HG02970 (cell line): ENCODE data around the gene CD80.

Experiments
- ATAC-seq: cut with Tn5 transposase; IDR thresholded peaks from one replicate; pipeline ENCODE4 v1.9.1; 2021; ENCODE audit warnings: mild to moderate bottlenecking, moderate library complexity, moderate number of reproducible peaks; ENCODE audit not compliant: unreplicated experiment, low FRiP score

The CD80 gene

GRCh38 chr3:119500901-119501300 is 58.5 kb downstream of the CD80 start:
- ATAC-seq = no peak

DNA sequence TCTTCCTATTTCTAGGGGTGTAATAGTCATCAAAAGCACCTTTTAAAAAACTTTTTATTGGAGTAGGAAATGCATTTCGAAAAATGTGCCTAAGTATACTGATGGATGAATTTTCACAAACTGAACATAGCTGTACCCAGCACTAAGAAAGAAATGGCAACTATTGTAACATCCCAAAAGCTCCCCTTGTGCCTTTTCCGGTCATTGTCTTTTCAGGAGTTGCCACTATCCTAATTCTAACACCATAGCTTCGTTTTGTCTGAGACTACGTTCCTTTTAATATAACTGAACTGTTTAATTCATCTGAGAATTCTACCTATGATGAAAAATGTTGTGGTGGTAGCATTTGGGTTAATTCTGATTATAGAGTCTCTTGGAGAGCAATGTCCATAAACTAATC is 59.1 kb downstream of the CD80 start:
- no peak for ATAC-seq

DNA sequence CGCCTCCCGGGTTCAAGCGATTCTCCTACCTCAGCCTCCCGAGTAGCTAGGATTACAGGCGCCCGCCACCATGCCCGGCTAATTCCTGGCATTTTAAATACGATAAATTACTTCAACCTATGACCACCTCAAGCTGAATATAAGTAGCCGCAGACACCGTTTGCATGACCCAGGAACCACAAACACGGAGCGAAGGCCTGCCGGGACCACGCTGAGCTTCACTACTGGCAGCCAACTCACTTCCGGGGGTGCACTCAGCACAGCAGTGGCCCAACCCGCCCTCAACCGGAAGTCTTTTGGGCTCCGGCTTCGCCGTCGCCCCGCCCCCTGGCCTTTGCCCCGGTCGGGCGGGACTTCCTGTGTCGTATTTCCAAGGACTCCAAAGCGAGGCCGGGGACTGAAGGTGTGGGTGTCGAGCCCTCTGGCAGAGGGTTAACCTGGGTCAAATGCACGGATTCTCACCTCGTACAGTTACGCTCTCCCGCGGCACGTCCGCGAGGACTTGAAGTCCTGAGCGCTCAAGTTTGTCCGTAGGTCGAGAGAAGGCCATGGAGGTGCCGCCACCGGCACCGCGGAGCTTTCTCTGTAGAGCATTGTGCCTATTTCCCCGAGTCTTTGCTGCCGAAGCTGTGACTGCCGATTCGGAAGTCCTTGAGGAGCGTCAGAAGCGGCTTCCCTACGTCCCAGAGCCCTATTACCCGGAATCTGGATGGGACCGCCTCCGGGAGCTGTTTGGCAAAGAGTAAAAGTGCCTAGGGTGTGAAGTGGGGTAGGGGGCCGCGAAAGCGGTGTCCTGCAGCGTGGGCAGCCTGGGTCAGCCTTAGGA is 61.0 kb downstream of the CD80 start, which contains the start of gene TIMMDC1:
TIMMDC1 (plus strand) TSS at position 362 of the 826 bp plus-strand sequence; CDS start at position 549, 187 bp downstream.
- peak; percentile 99 for ATAC-seq

DNA sequence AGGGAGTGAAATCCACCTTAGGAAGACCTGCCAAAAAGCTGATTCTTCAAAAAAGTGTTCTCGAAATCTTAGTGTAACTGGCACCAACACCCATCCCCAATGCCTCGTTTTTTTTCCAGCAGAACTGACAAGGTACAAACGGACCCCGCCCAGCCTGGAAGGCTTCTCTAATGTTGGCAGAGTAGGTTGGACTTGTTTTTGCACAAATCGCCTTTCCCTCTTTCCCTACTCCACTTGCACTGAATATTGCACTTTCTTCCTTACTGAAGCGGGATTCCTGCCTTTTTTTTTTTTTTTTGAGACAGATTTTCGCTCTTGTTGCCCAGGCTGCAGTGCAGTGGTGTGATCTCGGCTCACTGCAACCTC is 61.6 kb downstream of the CD80 start:
- ATAC-seq = no peak

GRCh38 chr3:119494597-119494996 is 64.8 kb downstream of the CD80 start:
- ATAC-seq = no peak

DNA sequence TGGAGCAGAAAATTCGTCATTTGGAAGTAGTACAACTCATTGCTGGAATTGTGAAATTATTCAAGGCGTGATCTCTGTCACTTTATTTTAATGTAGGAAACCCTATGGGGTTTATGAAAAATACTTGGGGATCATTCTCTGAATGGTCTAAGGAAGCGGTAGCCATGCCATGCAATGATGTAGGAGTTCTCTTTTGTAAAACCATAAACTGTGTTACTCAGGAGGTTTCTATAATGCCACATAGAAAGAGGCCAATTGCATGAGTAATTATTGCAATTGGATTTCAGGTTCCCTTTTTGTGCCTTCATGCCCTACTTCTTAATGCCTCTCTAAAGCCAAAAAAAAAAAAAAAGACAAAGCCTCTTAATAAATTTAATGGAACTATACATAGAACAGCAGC is 66.6 kb downstream of the CD80 start:
- ATAC-seq = no peak

DNA sequence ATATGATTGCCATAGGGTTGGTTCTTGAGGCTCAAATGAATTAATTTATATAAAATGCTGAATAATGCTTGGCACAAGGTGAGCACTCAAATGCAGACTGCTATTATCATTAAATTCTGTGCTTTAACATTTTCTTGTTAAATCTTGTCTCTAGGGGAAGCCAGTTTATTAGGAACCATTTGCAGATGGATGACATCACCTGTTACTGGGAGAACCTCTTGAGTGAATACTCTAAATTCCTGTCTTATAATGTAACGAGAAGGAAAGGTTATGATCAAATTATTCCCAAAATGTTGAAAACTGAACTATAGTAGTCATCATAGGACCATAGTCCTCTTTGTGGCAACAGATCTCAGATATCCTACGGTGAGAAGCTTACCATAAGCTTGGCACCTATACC is 67.3 kb downstream of the CD80 start:
- no peak for ATAC-seq

DNA sequence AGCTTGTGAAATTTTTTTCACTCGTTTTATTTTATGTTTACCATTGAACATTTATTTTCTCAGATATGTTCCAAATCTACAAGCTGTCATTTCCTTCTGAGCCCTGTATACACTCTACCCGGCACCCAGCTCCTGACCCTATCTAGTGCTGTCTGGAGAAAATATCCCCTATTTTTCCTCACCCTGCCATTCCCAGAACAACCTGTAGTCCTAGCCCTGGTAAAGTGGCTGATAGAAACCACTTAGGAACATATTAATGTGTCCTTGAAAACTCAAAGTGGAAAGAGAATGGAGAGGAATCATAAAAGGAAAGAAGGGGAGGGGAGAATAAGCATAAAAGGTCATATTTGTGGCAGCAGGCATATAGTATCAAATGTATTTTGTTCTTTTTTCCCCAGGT is 69.3 kb downstream of the CD80 start:
- no peak for ATAC-seq

GRCh38 chr3:119485563-119485962 is 73.9 kb downstream of the CD80 start:
- no peak for ATAC-seq

DNA sequence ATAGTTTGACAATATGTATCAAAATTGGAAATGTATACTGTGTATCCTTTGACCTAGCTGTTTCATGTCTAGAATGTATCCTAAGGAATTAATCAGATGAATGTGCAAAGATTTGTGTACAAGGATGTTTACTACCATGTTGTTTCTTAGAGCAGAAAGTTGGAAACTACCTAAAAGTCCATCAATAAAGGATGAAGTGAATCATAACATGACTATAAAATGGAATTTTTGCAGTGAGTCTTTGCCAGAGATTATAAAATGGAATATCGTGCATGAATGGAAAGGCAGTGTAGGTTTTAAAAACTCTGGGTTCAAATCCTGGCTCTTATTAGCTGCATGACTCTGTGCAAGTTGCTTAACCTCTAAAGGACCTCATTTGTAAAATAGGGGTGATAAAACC is 76.3 kb downstream of the CD80 start:
- ATAC-seq = no peak

DNA sequence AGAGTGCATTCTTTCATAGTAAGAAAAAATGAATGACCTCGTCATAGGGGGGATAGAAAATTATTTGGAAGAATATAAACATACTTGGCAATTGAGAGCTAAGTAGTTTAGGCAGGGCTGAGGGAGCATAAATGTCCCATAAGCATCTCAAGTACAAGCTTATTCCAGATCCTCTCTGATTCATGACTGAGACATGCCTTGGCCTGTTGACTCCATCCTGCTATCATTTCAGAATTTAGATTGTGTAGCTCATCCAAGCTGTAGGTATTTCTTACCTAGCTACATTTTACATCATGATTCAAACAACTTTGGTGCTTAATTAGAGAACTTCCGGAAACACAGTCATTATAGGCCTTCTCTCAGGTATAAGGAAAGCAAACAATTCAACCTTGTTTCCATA is 78.3 kb downstream of the CD80 start:
- no peak for ATAC-seq
